ENCODE measurements around the gene LARGE1.

The LARGE1 gene

DNA sequence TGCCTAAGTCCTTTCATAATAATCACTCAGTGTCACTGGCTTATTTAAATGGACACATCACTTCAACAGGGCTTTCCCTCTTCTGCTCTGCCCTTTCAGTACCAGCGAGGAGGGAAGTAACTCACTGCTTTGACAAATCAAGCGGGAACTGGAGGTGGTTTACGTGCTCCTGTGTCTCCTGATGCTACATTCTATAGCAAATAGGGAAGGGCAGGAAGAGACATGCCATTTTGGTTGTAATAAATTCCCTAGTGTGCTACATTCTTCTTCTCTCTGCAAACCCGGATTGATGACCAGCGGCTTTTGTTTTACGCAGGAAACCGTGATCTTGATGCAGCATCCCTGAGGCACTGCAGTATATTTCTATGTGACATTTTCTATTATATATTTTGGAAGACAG, 491.0 kb downstream of the LARGE1 start:
- TF ChIP-seq, protein P1, sequence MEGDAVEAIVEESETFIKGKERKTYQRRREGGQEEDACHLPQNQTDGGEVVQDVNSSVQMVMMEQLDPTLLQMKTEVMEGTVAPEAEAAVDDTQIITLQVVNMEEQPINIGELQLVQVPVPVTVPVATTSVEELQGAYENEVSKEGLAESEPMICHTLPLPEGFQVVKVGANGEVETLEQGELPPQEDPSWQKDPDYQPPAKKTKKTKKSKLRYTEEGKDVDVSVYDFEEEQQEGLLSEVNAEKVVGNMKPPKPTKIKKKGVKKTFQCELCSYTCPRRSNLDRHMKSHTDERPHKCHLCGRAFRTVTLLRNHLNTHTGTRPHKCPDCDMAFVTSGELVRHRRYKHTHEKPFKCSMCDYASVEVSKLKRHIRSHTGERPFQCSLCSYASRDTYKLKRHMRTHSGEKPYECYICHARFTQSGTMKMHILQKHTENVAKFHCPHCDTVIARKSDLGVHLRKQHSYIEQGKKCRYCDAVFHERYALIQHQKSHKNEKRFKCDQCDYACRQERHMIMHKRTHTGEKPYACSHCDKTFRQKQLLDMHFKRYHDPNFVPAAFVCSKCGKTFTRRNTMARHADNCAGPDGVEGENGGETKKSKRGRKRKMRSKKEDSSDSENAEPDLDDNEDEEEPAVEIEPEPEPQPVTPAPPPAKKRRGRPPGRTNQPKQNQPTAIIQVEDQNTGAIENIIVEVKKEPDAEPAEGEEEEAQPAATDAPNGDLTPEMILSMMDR (conservative IDR thresholded peaks at IDR 0.05; ENCODE audit: low read length) = no peak
- no peak for DNase-seq (ENCODE audit: low read depth)
- H3K4me3 ChIP-seq (ENCODE audit: low read length) = no peak overlapping the region

DNA sequence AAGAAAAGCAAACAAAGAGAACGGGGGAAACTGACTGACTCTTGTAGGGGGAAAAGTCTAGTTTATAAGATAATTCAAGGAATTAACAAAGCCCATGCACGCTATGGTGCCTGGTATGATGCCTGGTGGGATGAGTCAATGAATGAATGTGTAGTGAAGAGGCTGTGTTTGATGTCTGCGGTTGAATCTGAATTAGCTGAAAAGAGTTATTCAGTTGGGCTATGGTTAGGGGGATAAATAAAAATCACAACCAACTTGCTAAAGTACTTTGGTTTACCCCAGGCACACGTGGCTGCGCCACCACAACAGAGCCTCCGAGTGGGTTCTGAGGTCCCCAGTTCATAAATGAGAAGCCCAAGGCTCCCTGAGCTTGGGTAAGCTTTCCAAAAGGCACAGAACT, 492.8 kb downstream of the LARGE1 start:
- peak; percentile 4 for DNase-seq (ENCODE audit: low read depth)
- no peak overlapping the region for H3K4me3 ChIP-seq (ENCODE audit: low read length)
- TF ChIP-seq, protein P1 (conservative IDR thresholded peaks at IDR 0.05; ENCODE audit: low read length) = no peak

DNA sequence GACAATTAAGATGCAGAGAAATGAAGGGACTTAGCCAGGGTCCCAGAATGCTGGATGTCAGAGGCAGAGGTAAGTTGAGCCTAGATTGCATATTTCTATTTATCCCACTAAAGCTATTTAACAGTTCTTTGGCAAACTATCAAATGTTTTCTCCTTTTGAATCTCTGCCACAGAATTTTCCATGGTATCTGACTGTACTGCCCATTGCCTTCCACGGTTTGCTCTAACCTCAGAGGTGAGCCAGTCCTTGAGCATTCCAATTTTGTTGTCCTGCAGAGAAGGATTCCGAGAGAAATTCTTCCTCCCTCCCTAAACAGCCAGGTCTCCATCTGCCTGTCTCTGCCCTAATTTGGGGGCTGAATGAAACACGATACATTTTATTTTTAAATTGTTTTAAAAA, 493.8 kb downstream of the LARGE1 start:
- TF ChIP-seq, protein P1 (conservative IDR thresholded peaks at IDR 0.05; ENCODE audit: low read length) = no peak
- no peak overlapping the region for H3K4me3 ChIP-seq (ENCODE audit: low read length)
- DNase-seq (ENCODE audit: low read depth) = no peak

DNA sequence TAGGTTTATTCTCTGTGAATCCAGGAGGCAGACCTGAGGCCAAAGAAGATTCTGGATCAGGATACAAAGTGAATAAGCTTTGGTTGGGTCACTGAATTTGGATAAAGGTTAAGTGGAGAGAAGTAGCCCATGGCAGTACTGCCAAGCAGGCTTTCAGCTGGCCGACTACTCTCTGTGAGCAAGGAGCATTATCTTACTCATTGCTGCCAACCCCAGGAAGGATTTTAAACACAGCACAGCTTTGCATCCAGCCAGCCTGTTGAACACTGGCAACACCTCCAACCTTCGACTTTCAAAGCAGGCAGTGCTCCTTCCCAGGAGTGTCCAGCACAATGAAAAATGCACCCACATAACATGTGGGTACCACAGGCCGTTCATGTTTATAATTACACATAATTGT, 498.4 kb downstream of the LARGE1 start:
- TF ChIP-seq, protein P1 (conservative IDR thresholded peaks at IDR 0.05; ENCODE audit: low read length) = no peak
- DNase-seq (ENCODE audit: low read depth) = no peak
- H3K4me3 ChIP-seq (ENCODE audit: low read length) = no peak overlapping the region

DNA sequence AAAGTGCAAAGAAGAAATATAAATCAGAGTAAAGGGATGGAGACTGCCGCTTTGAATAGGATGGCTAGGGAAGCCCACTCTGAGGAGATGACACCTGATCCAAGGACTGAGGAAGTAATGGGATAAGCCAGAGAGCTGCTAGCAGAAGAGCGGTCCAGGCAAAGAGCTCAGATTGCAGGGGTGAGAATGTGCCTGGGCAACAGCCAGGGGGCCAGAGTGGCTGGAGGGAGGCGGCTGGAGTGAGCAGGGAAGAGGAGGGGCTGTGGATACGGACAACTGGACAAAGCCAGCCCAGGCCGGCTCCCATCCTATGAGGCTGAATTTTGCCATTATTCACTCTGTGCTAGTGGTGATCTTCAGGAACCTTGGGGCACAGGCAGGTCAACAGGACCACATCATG, 501.8 kb downstream of the LARGE1 start:
- H3K4me3 ChIP-seq (ENCODE audit: low read length) = no peak overlapping the region
- no peak for DNase-seq (ENCODE audit: low read depth)
- TF ChIP-seq, protein P1 (conservative IDR thresholded peaks at IDR 0.05; ENCODE audit: low read length) = no peak

DNA sequence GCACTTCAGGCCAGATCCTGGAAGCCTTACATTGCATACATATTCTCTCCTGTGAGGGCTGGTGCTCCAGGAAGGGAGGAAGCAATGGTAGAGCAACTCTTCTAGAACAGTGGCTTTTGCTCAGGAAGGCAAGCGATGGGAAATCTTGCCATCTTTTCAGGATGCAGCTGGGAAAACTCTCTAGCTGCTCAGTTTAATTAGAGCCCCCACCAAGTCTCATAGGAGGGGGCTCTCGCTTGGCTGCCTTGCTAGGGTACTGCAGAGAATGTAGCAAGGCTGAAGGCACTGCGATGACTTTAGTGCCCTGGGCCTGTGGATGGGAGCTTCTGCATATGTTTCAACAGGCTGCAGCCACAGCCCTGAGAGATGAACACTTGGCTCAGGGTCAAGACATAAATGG, 504.9 kb downstream of the LARGE1 start:
- DNase-seq (ENCODE audit: low read depth) = no peak
- TF ChIP-seq, protein P1 (conservative IDR thresholded peaks at IDR 0.05; ENCODE audit: low read length) = no peak
- H3K4me3 ChIP-seq (ENCODE audit: low read length) = no peak overlapping the region

DNA sequence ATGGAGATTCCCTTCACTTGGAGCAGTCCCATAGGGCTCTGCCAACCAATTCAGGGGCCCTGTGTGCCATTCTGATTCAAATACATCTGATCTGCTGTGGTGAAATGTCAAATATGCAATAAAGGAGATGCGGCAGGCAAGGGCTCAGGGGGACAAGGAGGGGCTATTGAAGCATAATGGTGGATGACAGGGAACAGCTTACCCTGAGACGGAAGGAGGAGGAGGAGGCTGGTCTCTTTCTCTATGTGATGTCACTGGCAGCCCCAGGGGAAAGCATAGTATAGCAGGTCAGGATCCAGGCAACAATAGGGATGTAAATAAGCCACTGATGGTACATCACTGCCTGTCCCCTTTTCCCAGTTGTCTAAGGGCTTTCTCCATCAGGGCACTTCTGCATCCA, 511.2 kb downstream of the LARGE1 start:
- DNase-seq (ENCODE audit: low read depth) = no peak
- TF ChIP-seq, protein P1 (conservative IDR thresholded peaks at IDR 0.05; ENCODE audit: low read length) = no peak

More for the DNA sequence above, 511.2 kb downstream of the LARGE1 start:
- H3K4me3 ChIP-seq (ENCODE audit: low read length) = no peak overlapping the region
